Measurements from ENCODE around the gene ZNF276. TPM values are rescaled to one million over a fixed set of nuclear protein-coding genes. Genes with fewer than 3 reads are reported as not detected.

Gene ZNF276
- polyA plus RNA-seq, 1 donor (not counting 4 experiments of a cell fraction or from before 2014, with no cell fraction given) = 11.3 TPM

DNA sequence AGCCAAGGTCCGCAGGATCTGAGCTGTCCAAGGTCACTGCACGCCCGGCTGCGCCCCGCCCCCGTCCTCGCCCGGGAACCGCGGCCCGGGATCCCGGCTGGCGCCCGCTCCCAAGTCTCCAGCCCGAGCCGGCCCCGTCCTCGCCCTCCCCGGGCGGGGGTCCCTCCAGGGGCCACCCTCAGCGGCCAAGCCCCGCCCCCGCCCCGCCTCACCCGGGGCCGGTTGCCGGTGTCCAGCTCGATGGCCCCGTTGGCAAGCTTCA is 855 bp upstream of the ZNF276 start:
- H3K4me1 ChIP-seq (ENCODE audit: control insufficient read depth, extremely low read depth, insufficient read depth, low read length) = peaks cover 32% of the 10 kb centered on the region
- peak overlapping the region; percentile 74 for H3K9ac ChIP-seq (ENCODE audit: control insufficient read depth, extremely low read depth, insufficient read depth, low read length)
- peaks cover 5 to 14% of the 10 kb centered on the region in 2 experiments for H3K36me3 ChIP-seq (ENCODE audit: control insufficient read depth in 2 of 2, extremely low read depth in 1 of 2, insufficient read depth in 2 of 2, low read length in 2 of 2)
- FAIRE-seq (no peak), DNase-seq (ENCODE audit: low read depth, low spot score) (no peak)
- TF ChIP-seq EZH2 (IDR thresholded peaks at IDR 0.05; ENCODE audit: low read length) = no peak
- TF ChIP-seq, protein P1, sequence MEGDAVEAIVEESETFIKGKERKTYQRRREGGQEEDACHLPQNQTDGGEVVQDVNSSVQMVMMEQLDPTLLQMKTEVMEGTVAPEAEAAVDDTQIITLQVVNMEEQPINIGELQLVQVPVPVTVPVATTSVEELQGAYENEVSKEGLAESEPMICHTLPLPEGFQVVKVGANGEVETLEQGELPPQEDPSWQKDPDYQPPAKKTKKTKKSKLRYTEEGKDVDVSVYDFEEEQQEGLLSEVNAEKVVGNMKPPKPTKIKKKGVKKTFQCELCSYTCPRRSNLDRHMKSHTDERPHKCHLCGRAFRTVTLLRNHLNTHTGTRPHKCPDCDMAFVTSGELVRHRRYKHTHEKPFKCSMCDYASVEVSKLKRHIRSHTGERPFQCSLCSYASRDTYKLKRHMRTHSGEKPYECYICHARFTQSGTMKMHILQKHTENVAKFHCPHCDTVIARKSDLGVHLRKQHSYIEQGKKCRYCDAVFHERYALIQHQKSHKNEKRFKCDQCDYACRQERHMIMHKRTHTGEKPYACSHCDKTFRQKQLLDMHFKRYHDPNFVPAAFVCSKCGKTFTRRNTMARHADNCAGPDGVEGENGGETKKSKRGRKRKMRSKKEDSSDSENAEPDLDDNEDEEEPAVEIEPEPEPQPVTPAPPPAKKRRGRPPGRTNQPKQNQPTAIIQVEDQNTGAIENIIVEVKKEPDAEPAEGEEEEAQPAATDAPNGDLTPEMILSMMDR (optimal IDR thresholded peaks at IDR 0.05 in 1 of 3, IDR thresholded peaks at IDR 0.05 in 1 of 3, conservative IDR thresholded peaks at IDR 0.05 in 1 of 3; ENCODE audit: extremely low read depth in 1 of 3, insufficient read depth in 2 of 3, low read length in 3 of 3) = no peak
- peak overlapping the region; percentile 46 for H2AFZ ChIP-seq (ENCODE audit: control insufficient read depth, low read length)
- dilution Hi-C loops (cut with MboI; ENCODE audit: extremely low pct_ligation_motif_present, low sequenced_read_pairs) = no loop called here
- H3K4me3 ChIP-seq (ENCODE audit: control insufficient read depth in 2 of 3, extremely low read depth in 1 of 3, insufficient read depth in 2 of 3, low read depth in 1 of 3, low read length in 3 of 3) = peak overlapping the region; percentile 64 to 84 (median 83)
- H3K27ac ChIP-seq (ENCODE audit: control insufficient read depth, insufficient read depth, low read length) = peak overlapping the region; percentile 47
- H3K79me2 ChIP-seq (ENCODE audit: control insufficient read depth, insufficient read depth, low read length) = peaks cover 19% of the 10 kb centered on the region
- H3K27me3 ChIP-seq (ENCODE audit: control insufficient read depth, extremely low read depth, insufficient read depth, low read length) = no peaks in the 10 kb centered on the region
- H4K20me1 ChIP-seq (ENCODE audit: control insufficient read depth, extremely low read depth, insufficient read depth, low read length) = peaks cover 12% of the 10 kb centered on the region
- H3K9me3 ChIP-seq (ENCODE audit: control insufficient read depth, low read depth, low read length) = no peaks in the 10 kb centered on the region
- peak overlapping the region; percentile 90 for H3K4me2 ChIP-seq (ENCODE audit: control insufficient read depth, extremely low read depth, insufficient read depth, low read depth, low read length)
- H3K9me1 ChIP-seq (ENCODE audit: control insufficient read depth, extremely low read depth, insufficient read depth, low read length) = no peaks in the 10 kb centered on the region

DNA sequence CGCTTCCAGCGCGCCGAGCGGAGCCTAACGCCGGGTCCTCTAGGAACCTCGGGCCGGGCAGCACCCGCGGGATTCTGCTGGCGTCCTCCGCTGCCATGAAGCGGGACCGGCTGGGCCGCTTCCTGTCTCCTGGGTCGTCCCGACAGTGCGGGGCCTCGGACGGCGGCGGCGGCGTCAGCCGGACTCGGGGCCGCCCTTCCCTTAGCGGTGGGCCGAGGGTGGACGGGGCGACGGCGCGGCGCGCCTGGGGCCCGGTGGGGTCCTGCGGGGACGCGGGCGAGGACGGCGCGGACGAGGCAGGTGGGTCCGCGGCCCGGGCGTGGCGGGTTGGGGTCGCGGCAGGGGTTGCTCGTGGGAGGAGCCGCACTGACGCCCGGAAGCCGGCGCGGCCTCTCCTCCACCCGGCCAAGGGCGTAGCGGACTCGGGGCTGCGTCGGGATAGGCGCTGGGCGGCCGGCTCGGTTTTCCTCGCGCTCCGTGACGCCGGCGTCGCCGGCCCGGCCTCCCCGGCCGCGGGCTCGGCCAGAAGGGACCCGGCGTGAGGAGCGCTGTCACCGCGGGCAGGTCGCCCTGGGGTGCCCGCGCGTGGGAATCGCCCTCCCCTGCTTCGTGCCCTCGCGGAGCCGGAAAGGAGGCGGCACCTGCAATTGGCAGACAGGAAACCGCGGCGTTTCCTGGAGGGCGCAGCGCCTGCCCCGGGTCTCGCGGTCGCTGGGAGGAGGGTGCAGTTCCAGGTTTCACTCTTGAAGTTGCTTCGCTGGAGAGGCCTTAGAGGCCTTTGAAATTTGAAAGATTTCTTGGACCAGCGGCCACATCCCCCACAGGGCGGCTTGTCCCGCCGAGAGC is 432 bp downstream of the ZNF276 start:
- dilution Hi-C loops (cut with MboI; ENCODE audit: extremely low pct_ligation_motif_present, low sequenced_read_pairs) = no loop called here
- peak overlapping the region; percentile 97 for H3K4me2 ChIP-seq (ENCODE audit: control insufficient read depth, extremely low read depth, insufficient read depth, low read depth, low read length)
- H3K4me1 ChIP-seq (ENCODE audit: control insufficient read depth, extremely low read depth, insufficient read depth, low read length) = peaks cover 32% of the 10 kb centered on the region
- H2AFZ ChIP-seq (ENCODE audit: control insufficient read depth, low read length) = no peak overlapping the region
- H3K9me1 ChIP-seq (ENCODE audit: control insufficient read depth, extremely low read depth, insufficient read depth, low read length) = no peaks in the 10 kb centered on the region
- peak overlapping the region; percentile 52 for H3K27ac ChIP-seq (ENCODE audit: control insufficient read depth, insufficient read depth, low read length)
- H3K27me3 ChIP-seq (ENCODE audit: control insufficient read depth, extremely low read depth, insufficient read depth, low read length) = no peaks in the 10 kb centered on the region
- peaks cover 5 to 14% of the 10 kb centered on the region in 2 experiments for H3K36me3 ChIP-seq (ENCODE audit: control insufficient read depth in 2 of 2, extremely low read depth in 1 of 2, insufficient read depth in 2 of 2, low read length in 2 of 2)
- no peak for FAIRE-seq
- H3K9me3 ChIP-seq (ENCODE audit: control insufficient read depth, low read depth, low read length) = no peaks in the 10 kb centered on the region
- no peak for DNase-seq (ENCODE audit: low read depth, low spot score)
- H3K79me2 ChIP-seq (ENCODE audit: control insufficient read depth, insufficient read depth, low read length) = peaks cover 19% of the 10 kb centered on the region
- peaks cover 12% of the 10 kb centered on the region for H4K20me1 ChIP-seq (ENCODE audit: control insufficient read depth, extremely low read depth, insufficient read depth, low read length)
- peak overlapping the region; percentile 73 for H3K9ac ChIP-seq (ENCODE audit: control insufficient read depth, extremely low read depth, insufficient read depth, low read length)
- peak overlapping the region; percentile 64 to 84 (median 83) for H3K4me3 ChIP-seq (ENCODE audit: control insufficient read depth in 2 of 3, extremely low read depth in 1 of 3, insufficient read depth in 2 of 3, low read depth in 1 of 3, low read length in 3 of 3)
- TF ChIP-seq, protein P1 (optimal IDR thresholded peaks at IDR 0.05 in 1 of 3, IDR thresholded peaks at IDR 0.05 in 1 of 3, conservative IDR thresholded peaks at IDR 0.05 in 1 of 3; ENCODE audit: extremely low read depth in 1 of 3, insufficient read depth in 2 of 3, low read length in 3 of 3) = no peak
- no peak for TF ChIP-seq EZH2 (IDR thresholded peaks at IDR 0.05; ENCODE audit: low read length)
